Endodermal cell (in vitro differentiated cells): Measurements from ENCODE around the gene PICALM. TPM values are rescaled to one million over a fixed set of nuclear protein-coding genes. Genes with fewer than 3 reads are reported as not detected.
A peak's percentile ranks its signal among the peaks of the same experiment; 100 is the strongest.

Source experiments
- DNase-seq: peaks from one replicate; pipeline ENCODE4 v3.0.0-alpha.2; 2017
- H3K27ac ChIP-seq: 2 replicates; pipeline ENCODE4 v1.5.1; 2013; ENCODE audit warnings: mild to moderate bottlenecking, low read depth, low read length, moderate library complexity
- H3K27me3 ChIP-seq: 2 replicates; pipeline ENCODE4 v1.6.1; 2013; ENCODE audit warnings: mild to moderate bottlenecking, low read length, moderate library complexity; ENCODE audit not compliant: insufficient read depth, control insufficient read depth, poor library complexity, severe bottlenecking
- H3K36me3 ChIP-seq: 2 replicates; pipeline ENCODE4 v1.7.0; 2013; ENCODE audit warnings: mild to moderate bottlenecking, low read length, moderate library complexity; ENCODE audit not compliant: control insufficient read depth, insufficient read depth
- H3K4me1 ChIP-seq: one replicate; pipeline ENCODE4 v1.7.0; 2013; ENCODE audit warnings: low read length; ENCODE audit not compliant: control insufficient read depth, insufficient read depth
- H3K4me3 ChIP-seq: 2 replicates; pipeline ENCODE4 v1.5.1; 2013; ENCODE audit warnings: mild to moderate bottlenecking, low read length, moderate library complexity
- H3K9ac ChIP-seq: 2 replicates; pipeline ENCODE4 v1.6.1; 2013; ENCODE audit warnings: mild to moderate bottlenecking, low read length, moderate library complexity; ENCODE audit not compliant: poor library complexity, severe bottlenecking; ENCODE audit errors: extremely low read depth
- H3K9me3 ChIP-seq: 2 replicates; pipeline ENCODE4 v1.6.1; 2013; ENCODE audit warnings: mild to moderate bottlenecking, low read length, moderate library complexity; ENCODE audit not compliant: control insufficient read depth
- H3K27ac Mint-ChIP-seq: 2 replicates; pipeline ENCODE4 v1.8.0; 2020; ENCODE audit warnings: mixed read lengths
- H3K27me3 Mint-ChIP-seq: 2 replicates; pipeline ENCODE4 v1.8.0; 2021; ENCODE audit warnings: mild to moderate bottlenecking, mixed read lengths; ENCODE audit not compliant: insufficient read depth
- H3K36me3 Mint-ChIP-seq: 2 replicates; pipeline ENCODE4 v1.8.0; 2020; ENCODE audit warnings: low read depth, mixed read lengths
- H3K4me1 Mint-ChIP-seq: 2 replicates; pipeline ENCODE4 v1.8.0; 2020; ENCODE audit warnings: mixed read lengths
- H3K4me3 Mint-ChIP-seq: 2 replicates; pipeline ENCODE4 v1.8.0; 2020; ENCODE audit warnings: mild to moderate bottlenecking, moderate library complexity, mixed read lengths
- H3K9me3 Mint-ChIP-seq: 2 replicates; pipeline ENCODE4 v1.8.0; 2020; ENCODE audit warnings: mild to moderate bottlenecking, mixed read lengths
- WGBS, 2 experiments: methylation state at CpG; one replicate each; pipeline versions ENCODE4 v1.1.5 to v1.1.7; 2013; ENCODE audit warnings: missing lambda C conversion rate in 2 of 2, mixed read lengths in 1 of 2; ENCODE audit not compliant: insufficient coverage in 1 of 2, insufficient read length in 1 of 2; 5-methylcytosine and 5-hydroxymethylcytosine counted together
- total RNA-seq, 2 donors: library from RNA; stranded (reverse); fragmentation: NEBNext Ultra II Directional in 1 of 2; extraction: Animal tissue kit (Norgen Biotek cat#: 25700) in 1 of 2; gene quantifications; 2 replicates in 1 of 2; 3 replicates in 1 of 2; pipeline ENCODE4 v1.2.1, GENCODE V29; 2021
- TF ChIP-seq, protein P1 (sequence below): fragments of 200-600 bp; sonication (generic); conservative IDR thresholded peaks from 2 replicates; pipeline ENCODE4 v1.5.0; 2021; ENCODE audit warnings: antibody characterized with exemption, mild to moderate bottlenecking

The PICALM gene
- total RNA-seq, 2 donors from 2014 or later, result 120 to 129 TPM

GRCh38 chr11:86035920-86036319 lies 33.0 kb downstream of the PICALM start:
- TF ChIP-seq, protein P1, sequence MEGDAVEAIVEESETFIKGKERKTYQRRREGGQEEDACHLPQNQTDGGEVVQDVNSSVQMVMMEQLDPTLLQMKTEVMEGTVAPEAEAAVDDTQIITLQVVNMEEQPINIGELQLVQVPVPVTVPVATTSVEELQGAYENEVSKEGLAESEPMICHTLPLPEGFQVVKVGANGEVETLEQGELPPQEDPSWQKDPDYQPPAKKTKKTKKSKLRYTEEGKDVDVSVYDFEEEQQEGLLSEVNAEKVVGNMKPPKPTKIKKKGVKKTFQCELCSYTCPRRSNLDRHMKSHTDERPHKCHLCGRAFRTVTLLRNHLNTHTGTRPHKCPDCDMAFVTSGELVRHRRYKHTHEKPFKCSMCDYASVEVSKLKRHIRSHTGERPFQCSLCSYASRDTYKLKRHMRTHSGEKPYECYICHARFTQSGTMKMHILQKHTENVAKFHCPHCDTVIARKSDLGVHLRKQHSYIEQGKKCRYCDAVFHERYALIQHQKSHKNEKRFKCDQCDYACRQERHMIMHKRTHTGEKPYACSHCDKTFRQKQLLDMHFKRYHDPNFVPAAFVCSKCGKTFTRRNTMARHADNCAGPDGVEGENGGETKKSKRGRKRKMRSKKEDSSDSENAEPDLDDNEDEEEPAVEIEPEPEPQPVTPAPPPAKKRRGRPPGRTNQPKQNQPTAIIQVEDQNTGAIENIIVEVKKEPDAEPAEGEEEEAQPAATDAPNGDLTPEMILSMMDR, result no peak
- no peaks in the 10 kb centered on the region for H3K9me3 Mint-ChIP-seq
- no peak overlapping the region for H3K27ac Mint-ChIP-seq
- no peak for DNase-seq
- Histone ChIP-seq H3K4me1 (no peaks in the 10 kb centered on the region), H3K36me3 (peaks cover 23% of the 10 kb centered on the region), H3K9ac (no peak overlapping the region), H3K4me3 (no peak overlapping the region), H3K27ac (no peak overlapping the region), H3K27me3 (no peaks in the 10 kb centered on the region), H3K9me3 (no peaks in the 10 kb centered on the region)
- WGBS, 2 experiments, result 96 to 100% methylated on average over 1 to 2 of the region's 2 CpGs
- no peak overlapping the region for H3K4me3 Mint-ChIP-seq
- peaks cover 22% of the 10 kb centered on the region for H3K4me1 Mint-ChIP-seq
- H3K27me3 Mint-ChIP-seq, result no peaks in the 10 kb centered on the region
- peaks cover 9% of the 10 kb centered on the region for H3K36me3 Mint-ChIP-seq

- Mint-ChIP-seq H3K27ac (peak overlapping the region; percentile 54), H3K27me3 (no peaks in the 10 kb centered on the region), H3K36me3 (peaks cover 13% of the 10 kb centered on the region), H3K4me3 (no peak overlapping the region), H3K9me3 (no peaks in the 10 kb centered on the region), H3K4me1 (peaks cover 18% of the 10 kb centered on the region)
- H3K4me1 ChIP-seq, result no peaks in the 10 kb centered on the region
- no peak overlapping the region for H3K4me3 ChIP-seq
- no peak overlapping the region for H3K9ac ChIP-seq
- no peaks in the 10 kb centered on the region for H3K9me3 ChIP-seq
- no peak for DNase-seq
- H3K27me3 ChIP-seq, result no peaks in the 10 kb centered on the region
- TF ChIP-seq, protein P1, result no peak
- no peak overlapping the region for H3K27ac ChIP-seq
- H3K36me3 ChIP-seq, result peaks cover 24% of the 10 kb centered on the region
- 80 to 93% methylated on average over 1 of the region's 1 CpG for WGBS, 2 experiments
Measured at GRCh38 chr11:86035164-86035563, 33.7 kb downstream of the PICALM start.

DNA sequence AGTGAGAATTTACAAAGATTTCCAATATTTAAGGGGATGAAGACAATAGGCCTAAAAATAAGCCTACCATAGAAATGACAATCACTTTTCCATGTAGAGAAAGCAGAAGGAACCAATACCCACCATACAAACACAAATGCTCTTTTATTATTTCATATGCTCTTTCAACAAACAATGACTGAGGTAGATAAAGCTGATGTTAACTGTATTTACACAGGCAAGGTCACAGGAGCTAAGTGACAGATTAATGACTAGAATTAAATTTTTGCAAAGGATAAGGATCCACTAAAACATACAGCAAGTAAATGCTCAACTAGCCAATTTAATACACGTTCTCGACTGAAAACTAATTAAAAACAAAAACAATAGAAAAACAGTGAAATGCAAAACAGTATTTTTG lies 34.2 kb downstream of the PICALM start:
- Histone ChIP-seq H3K9me3 (no peaks in the 10 kb centered on the region), H3K4me3 (no peak overlapping the region), H3K9ac (no peak overlapping the region), H3K27ac (no peak overlapping the region), H3K36me3 (peaks cover 27% of the 10 kb centered on the region), H3K4me1 (no peaks in the 10 kb centered on the region), H3K27me3 (no peaks in the 10 kb centered on the region)
- H3K36me3 Mint-ChIP-seq, result peaks cover 14% of the 10 kb centered on the region
- no peak for DNase-seq
- H3K4me1 Mint-ChIP-seq, result peaks cover 18% of the 10 kb centered on the region
- no peaks in the 10 kb centered on the region for H3K27me3 Mint-ChIP-seq
- H3K9me3 Mint-ChIP-seq, result no peaks in the 10 kb centered on the region
- TF ChIP-seq, protein P1, result no peak
- no peak overlapping the region for H3K27ac Mint-ChIP-seq
- no peak overlapping the region for H3K4me3 Mint-ChIP-seq
- no CpG with 5 or more reads among the region's 2 CpGs for WGBS, 2 experiments
